PC-3 (cell line): ENCODE data around the gene CPEB1. TPM values are rescaled to one million over a fixed set of nuclear protein-coding genes. Genes with fewer than 3 reads are reported as not detected.
A peak's percentile ranks its signal among the peaks of the same experiment; 100 is the strongest.

Source experiments
- ATAC-seq: fragments of 200-7000 bp; cut with Tn5 transposase; 2 replicates; pipeline ENCODE4 v1.9.1; 2020; ENCODE audit warnings: mild to moderate bottlenecking, moderate library complexity
- BruUV-seq: library from RNA; stranded (reverse); fragments of 400-500 nt; replicated peaks from 2 replicates; lab custom pipeline; 2021; lab: Mats Ljungman, UMichigan
- CTCF ChIA-PET: fragments of 300-600 bp; sonication (Branson Sonifier 250); formaldehyde crosslinking; loops from one replicate; lab custom pipeline; 2022; ENCODE audit warnings: antibody characterized with exemption; lab: Charles Lee
- POLR2A ChIA-PET: fragments of 300-600 bp; sonication (Branson Sonifier 250); formaldehyde crosslinking; loops from one replicate; lab custom pipeline; 2022; ENCODE audit warnings: antibody characterized with exemption; ENCODE audit not compliant: unreplicated experiment; lab: Charles Lee
- DNase-seq: peaks from one replicate; pipeline ENCODE4 v3.0.0-alpha.2; 2015
- H2AFZ ChIP-seq: fragments of 300-600 bp; sonication (generic); 2 replicates; pipeline ENCODE4 v1.6.0; 2016; ENCODE audit warnings: antibody characterized with exemption, low read length
- H3F3A ChIP-seq: fragments of 300-600 bp; sonication (generic); one replicate; pipeline ENCODE4 v1.6.0; 2017; ENCODE audit warnings: antibody characterized with exemption, low read length, control low read depth, mild to moderate bottlenecking; ENCODE audit not compliant: unreplicated experiment
- H3K27ac ChIP-seq: fragments of 300-600 bp; sonication (generic); 2 replicates; pipeline ENCODE4 v1.5.1; 2016; ENCODE audit warnings: mild to moderate bottlenecking, low read length
- H3K27me3 ChIP-seq: fragments of 300-600 bp; sonication (generic); 2 replicates; pipeline ENCODE4 v1.6.1; 2016; ENCODE audit warnings: low read length, mixed read lengths
- H3K36me3 ChIP-seq: fragments of 300-600 bp; sonication (generic); 2 replicates; pipeline ENCODE4 v1.6.1; 2016; ENCODE audit warnings: low read depth, mixed run types, low read length, mixed read lengths
- H3K4me1 ChIP-seq: fragments of 300-600 bp; sonication (generic); 2 replicates; pipeline ENCODE4 v1.5.1; 2016; ENCODE audit warnings: low read length; ENCODE audit not compliant: insufficient read depth
- H3K4me2 ChIP-seq: fragments of 300-600 bp; sonication (generic); 2 replicates; pipeline ENCODE4 v1.6.0; 2016; ENCODE audit warnings: low read length
- H3K4me3 ChIP-seq: fragments of 300-600 bp; sonication (generic); 2 replicates; pipeline ENCODE4 v1.5.1; 2016; ENCODE audit warnings: mild to moderate bottlenecking, low read length, mixed read lengths
- H3K79me2 ChIP-seq: fragments of 300-600 bp; sonication (generic); 2 replicates; pipeline ENCODE4 v1.6.1; 2017; ENCODE audit warnings: low read length, mixed read lengths
- H3K9ac ChIP-seq: fragments of 300-600 bp; sonication (generic); 2 replicates; pipeline ENCODE4 v1.6.0; 2016; ENCODE audit warnings: mild to moderate bottlenecking, low read length
- H3K9me2 ChIP-seq: fragments of 300-600 bp; sonication (generic); replicated peaks from 2 replicates; pipeline ENCODE4 v1.6.1; 2016; ENCODE audit warnings: mixed run types, low read length, mixed read lengths
- H3K9me3 ChIP-seq: fragments of 300-600 bp; sonication (generic); 2 replicates; pipeline ENCODE4 v1.6.1; 2016; ENCODE audit warnings: low read length, mixed read lengths
- H4K20me1 ChIP-seq: fragments of 300-600 bp; sonication (generic); 2 replicates; pipeline ENCODE4 v1.6.1; 2016; ENCODE audit warnings: low read length, mixed read lengths
- EZH2 ChIP-seq: fragments of 300-600 bp; sonication (generic); IDR thresholded peaks from one replicate; pipeline ENCODE4 v1.6.1; 2017; ENCODE audit warnings: antibody characterized with exemption, mild to moderate bottlenecking, low read length; ENCODE audit not compliant: unreplicated experiment
- EZH2phosphoT487 ChIP-seq: fragments of 300-600 bp; sonication (generic); IDR thresholded peaks from 2 replicates; pipeline ENCODE4 v1.6.1; 2018; ENCODE audit warnings: mild to moderate bottlenecking, antibody characterized with exemption, low read length, borderline replicate concordance
- intact Hi-C: fragments of 100-400 bp; cut with micrococcal nuclease; formaldehyde crosslinking; loops from 2 replicates; pipeline ENCODE4 v1.9.0; 2023
- total RNA-seq: library from RNA; depleted of rRNA; stranded (reverse); fragments of >200 nt; gene quantifications from 2 replicates; pipeline ENCODE4 v1.2.3, GENCODE V29; 2014
- TF ChIP-seq, protein P1 (sequence below): fragments of 300-600 bp; sonication (generic); conservative IDR thresholded peaks from 2 replicates; pipeline ENCODE4 v1.5.1; 2017; ENCODE audit warnings: antibody characterized with exemption, low read depth, mild to moderate bottlenecking, low read length

The CPEB1 gene
- total RNA-seq, 1 experiment from 2014 or later, result 3.3 TPM

DNA sequence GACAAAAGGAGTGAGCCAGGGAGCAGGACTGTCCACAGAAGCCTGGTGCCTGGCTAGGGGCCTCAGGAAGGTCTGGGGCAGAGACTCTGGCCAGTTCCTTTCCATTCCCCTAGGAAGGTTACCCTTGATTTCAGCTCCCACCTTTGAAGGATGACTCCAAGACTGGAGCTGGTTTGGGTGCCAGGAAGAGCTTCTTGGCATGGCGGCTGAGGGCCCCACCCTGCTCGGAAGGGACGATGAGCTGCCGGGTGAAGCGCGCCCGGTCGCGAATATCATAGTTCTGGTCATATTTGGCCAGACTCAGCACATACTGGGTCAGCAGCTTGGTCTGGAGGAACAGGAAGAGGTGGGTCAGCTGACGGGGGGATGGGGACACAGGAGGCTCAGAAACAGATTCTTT, 19.4 kb upstream of the CPEB1 start:
- TF ChIP-seq, protein P1, sequence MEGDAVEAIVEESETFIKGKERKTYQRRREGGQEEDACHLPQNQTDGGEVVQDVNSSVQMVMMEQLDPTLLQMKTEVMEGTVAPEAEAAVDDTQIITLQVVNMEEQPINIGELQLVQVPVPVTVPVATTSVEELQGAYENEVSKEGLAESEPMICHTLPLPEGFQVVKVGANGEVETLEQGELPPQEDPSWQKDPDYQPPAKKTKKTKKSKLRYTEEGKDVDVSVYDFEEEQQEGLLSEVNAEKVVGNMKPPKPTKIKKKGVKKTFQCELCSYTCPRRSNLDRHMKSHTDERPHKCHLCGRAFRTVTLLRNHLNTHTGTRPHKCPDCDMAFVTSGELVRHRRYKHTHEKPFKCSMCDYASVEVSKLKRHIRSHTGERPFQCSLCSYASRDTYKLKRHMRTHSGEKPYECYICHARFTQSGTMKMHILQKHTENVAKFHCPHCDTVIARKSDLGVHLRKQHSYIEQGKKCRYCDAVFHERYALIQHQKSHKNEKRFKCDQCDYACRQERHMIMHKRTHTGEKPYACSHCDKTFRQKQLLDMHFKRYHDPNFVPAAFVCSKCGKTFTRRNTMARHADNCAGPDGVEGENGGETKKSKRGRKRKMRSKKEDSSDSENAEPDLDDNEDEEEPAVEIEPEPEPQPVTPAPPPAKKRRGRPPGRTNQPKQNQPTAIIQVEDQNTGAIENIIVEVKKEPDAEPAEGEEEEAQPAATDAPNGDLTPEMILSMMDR, result no peak
- TF ChIP-seq EZH2, result no peak
- no peak for TF ChIP-seq EZH2phosphoT487
- POLR2A ChIA-PET, result no interaction called here

DNA sequence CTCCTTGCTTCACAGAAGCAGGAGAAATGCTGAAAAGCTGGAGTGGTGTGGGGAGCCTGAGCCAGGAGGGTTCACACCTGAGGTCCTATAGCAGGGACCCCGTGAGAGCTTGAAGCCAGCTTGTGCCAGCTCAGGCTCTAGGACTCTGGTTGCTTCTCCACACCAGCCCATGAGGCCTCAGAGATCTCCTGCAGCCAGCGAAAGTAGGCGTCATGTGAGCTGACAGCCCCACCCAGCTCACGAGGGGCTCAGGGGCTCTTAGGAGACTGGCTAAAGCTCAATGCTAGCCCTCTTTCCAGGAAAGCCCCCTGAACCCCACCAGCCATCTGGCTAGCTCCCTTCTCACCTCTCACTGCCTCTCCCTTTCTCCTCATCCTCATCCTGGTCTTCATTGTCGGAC, 16.9 kb upstream of the CPEB1 start:
- Histone ChIP-seq H3F3A (no peaks in the 10 kb centered on the region), H3K36me3 (no peaks in the 10 kb centered on the region), H4K20me1 (no peaks in the 10 kb centered on the region), H3K9me2 (no peaks in the 10 kb centered on the region), H3K4me2 (no peak overlapping the region), H3K4me3 (no peak overlapping the region), H2AFZ (no peak overlapping the region), H3K27me3 (peaks cover 7% of the 10 kb centered on the region), H3K9ac (no peak overlapping the region), H3K79me2 (no peaks in the 10 kb centered on the region), H3K27ac (no peak overlapping the region), H3K4me1 (no peaks in the 10 kb centered on the region), H3K9me3 (no peaks in the 10 kb centered on the region)
- ATAC-seq (no peak), DNase-seq (no peak)
- CTCF ChIA-PET, result no interaction called here
- TF ChIP-seq EZH2 (no peak), EZH2phosphoT487 (no peak)
- TF ChIP-seq, protein P1, result no peak
- POLR2A ChIA-PET, result no interaction called here
- no TSS peak for BruUV-seq
- intact Hi-C loops, result no loop called here

More for the DNA sequence above, 19.4 kb upstream of the CPEB1 start:
- H3K9me3 ChIP-seq, result no peaks in the 10 kb centered on the region
- H4K20me1 ChIP-seq, result no peaks in the 10 kb centered on the region
- no peaks in the 10 kb centered on the region for H3F3A ChIP-seq
- no peak overlapping the region for H3K4me3 ChIP-seq
- intact Hi-C loops, result no loop called here
- no peak for ATAC-seq
- no peak overlapping the region for H3K9ac ChIP-seq
- DNase-seq, result no peak
- CTCF ChIA-PET, result no interaction called here
- H3K27me3 ChIP-seq, result peaks cover 7% of the 10 kb centered on the region
- H3K9me2 ChIP-seq, result no peaks in the 10 kb centered on the region
- H3K36me3 ChIP-seq, result no peaks in the 10 kb centered on the region
- no peak overlapping the region for H3K4me2 ChIP-seq
- H2AFZ ChIP-seq, result no peak overlapping the region
- no peaks in the 10 kb centered on the region for H3K4me1 ChIP-seq
- BruUV-seq, result no TSS peak
- H3K27ac ChIP-seq, result no peak overlapping the region
- no peaks in the 10 kb centered on the region for H3K79me2 ChIP-seq

DNA sequence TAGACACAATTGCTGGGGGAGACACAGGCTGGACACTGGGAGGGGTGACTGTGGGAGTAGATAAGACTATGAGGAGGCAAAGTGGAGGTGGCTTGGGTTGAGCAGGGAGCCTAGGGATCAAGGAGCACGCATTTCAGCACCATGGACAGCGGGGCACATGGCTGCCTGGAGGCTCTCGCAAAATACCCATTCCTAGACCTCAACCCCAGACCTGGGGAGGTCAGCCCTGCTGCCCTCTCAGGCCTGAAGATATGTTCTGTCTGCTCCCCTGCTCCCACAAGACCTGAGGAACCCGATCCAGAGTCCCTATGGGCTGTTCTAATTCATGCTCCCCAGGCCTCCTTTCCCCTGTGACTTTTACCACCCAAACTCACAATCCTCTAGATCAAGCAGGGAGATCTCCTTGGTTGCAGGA, 16.0 kb upstream of the CPEB1 start:
- intact Hi-C loops, result no loop called here
- ChIA-PET CTCF (no interaction called here), POLR2A (no interaction called here)
- no TSS peak for BruUV-seq
- no peaks in the 10 kb centered on the region for H3K36me3 ChIP-seq
- H4K20me1 ChIP-seq, result no peaks in the 10 kb centered on the region
- TF ChIP-seq EZH2, result no peak
- TF ChIP-seq, protein P1, result no peak
- no peak for TF ChIP-seq EZH2phosphoT487
- H2AFZ ChIP-seq, result no peak overlapping the region
- H3K9me3 ChIP-seq, result no peaks in the 10 kb centered on the region
- peaks cover 7% of the 10 kb centered on the region for H3K27me3 ChIP-seq
- H3K4me1 ChIP-seq, result no peaks in the 10 kb centered on the region
- no peak overlapping the region for H3K4me2 ChIP-seq
- H3F3A ChIP-seq, result no peaks in the 10 kb centered on the region
- ATAC-seq (no peak), DNase-seq (peak; percentile 48)
- H3K9ac ChIP-seq, result no peak overlapping the region
- no peak overlapping the region for H3K27ac ChIP-seq
- no peaks in the 10 kb centered on the region for H3K9me2 ChIP-seq
- H3K79me2 ChIP-seq, result no peaks in the 10 kb centered on the region
- H3K4me3 ChIP-seq, result no peak overlapping the region
